Keratinocyte (primary cell): ENCODE data around the gene FGFR2. TPM values are rescaled to one million over a fixed set of nuclear protein-coding genes. Genes with fewer than 3 reads are reported as not detected.

Experiments
- DNase-seq: peaks from one replicate; pipeline ENCODE4 v3.0.0-alpha.2; 2011; ENCODE audit warnings: low read depth, missing footprints, low spot score
- FAIRE-seq: peaks from 2 replicates; lab custom pipeline; 2011; peaks lifted over from hg19 to GRCh38; lab: Jason Lieb, UNC
- H2AFZ ChIP-seq: 2 replicates; pipeline ENCODE4 v1.6.0; 2012; ENCODE audit warnings: low read length, control low read depth, inconsistent platforms; ENCODE audit not compliant: control insufficient read depth
- H3K27ac ChIP-seq: 2 replicates; pipeline ENCODE4 v1.5.1; 2011; ENCODE audit warnings: low read length; ENCODE audit not compliant: control insufficient read depth, insufficient read depth
- H3K27me3 ChIP-seq: 3 replicates; pipeline ENCODE4 v1.6.0; 2011; ENCODE audit warnings: low read length; ENCODE audit not compliant: control insufficient read depth, insufficient read depth; ENCODE audit errors: extremely low read depth
- H3K36me3 ChIP-seq, 2 experiments: 2 replicates in 1 of 2; 3 replicates in 1 of 2; pipeline ENCODE4 v1.5.1; 2011; ENCODE audit warnings: low read length in 2 of 2, mild to moderate bottlenecking in 1 of 2; ENCODE audit not compliant: control insufficient read depth in 2 of 2, insufficient read depth in 2 of 2; ENCODE audit errors: extremely low read depth in 1 of 2
- H3K4me1 ChIP-seq: 3 replicates; pipeline ENCODE4 v1.5.1; 2011; ENCODE audit warnings: low read length; ENCODE audit not compliant: control insufficient read depth, insufficient read depth; ENCODE audit errors: extremely low read depth
- H3K4me2 ChIP-seq: 3 replicates; pipeline ENCODE4 v1.6.0; 2011; ENCODE audit warnings: low read depth, low read length; ENCODE audit not compliant: control insufficient read depth, insufficient read depth; ENCODE audit errors: extremely low read depth
- H3K4me3 ChIP-seq, 3 experiments: fragments of 200-600 bp in 1 of 3; sonication (generic) in 1 of 3; 2 replicates in 2 of 3; 3 replicates in 1 of 3; pipeline ENCODE4 v1.5.1; 2011 to 2016; ENCODE audit warnings: low read length in 3 of 3, mild to moderate bottlenecking in 3 of 3, control low read depth in 2 of 3, inconsistent platforms in 1 of 3, low read depth in 1 of 3, mixed read lengths in 1 of 3, mixed run types in 1 of 3, moderate library complexity in 1 of 3; ENCODE audit not compliant: control insufficient read depth in 2 of 3, insufficient read depth in 2 of 3; ENCODE audit errors: extremely low read depth in 1 of 3
- H3K79me2 ChIP-seq: 2 replicates; pipeline ENCODE4 v1.6.0; 2012; ENCODE audit warnings: low read length; ENCODE audit not compliant: control insufficient read depth, insufficient read depth
- H3K9ac ChIP-seq: 3 replicates; pipeline ENCODE4 v1.6.0; 2011; ENCODE audit warnings: low read length; ENCODE audit not compliant: control insufficient read depth, insufficient read depth; ENCODE audit errors: extremely low read depth
- H3K9me1 ChIP-seq: 3 replicates; pipeline ENCODE4 v1.6.0; 2011; ENCODE audit warnings: low read length; ENCODE audit not compliant: control insufficient read depth, insufficient read depth; ENCODE audit errors: extremely low read depth
- H3K9me3 ChIP-seq: 2 replicates; pipeline ENCODE4 v1.5.1; 2012; ENCODE audit warnings: low read depth, low read length; ENCODE audit not compliant: control insufficient read depth
- H4K20me1 ChIP-seq: 3 replicates; pipeline ENCODE4 v1.6.0; 2011; ENCODE audit warnings: low read length; ENCODE audit not compliant: control insufficient read depth, insufficient read depth; ENCODE audit errors: extremely low read depth
- EZH2 ChIP-seq: IDR thresholded peaks from one replicate; pipeline ENCODE4 v1.6.1; 2012; ENCODE audit warnings: inconsistent platforms, mild to moderate bottlenecking, low read length, moderate library complexity
- dilution Hi-C: fragments of 300-500 bp; cut with MboI; formaldehyde crosslinking; loops from one replicate; pipeline ENCODE4 v1.7.0; 2020; ENCODE audit warnings: low sequenced_read_pairs; ENCODE audit not compliant: extremely low pct_ligation_motif_present
- polyA plus RNA-seq, 5 experiments: library from polyadenylated mRNA; depleted of rRNA in 3 of 5; stranded (reverse) in 3 of 5; stranded (forward) in 1 of 5; unstranded in 1 of 5; fragments of >200 nt; gene quantifications; 1 replicate in 1 of 5; 2 replicates in 3 of 5; 3 replicates in 1 of 5; pipeline versions ENCODE4 v1.2.1 to v1.2.3, GENCODE V29; 2011 to 2012; ENCODE audit warnings: missing spikeins in 2 of 5, low read depth in 1 of 5, low replicate concordance in 1 of 5
- TF ChIP-seq, protein P1 (sequence below), 3 experiments: IDR thresholded peaks in 1 of 3; conservative IDR thresholded peaks in 1 of 3; optimal IDR thresholded peaks in 1 of 3; 2 replicates in 2 of 3; 3 replicates in 1 of 3; pipeline versions ENCODE3 to v1.5.1; 2011; ENCODE audit warnings: low read length in 3 of 3, mild to moderate bottlenecking in 3 of 3, moderate library complexity in 2 of 3, control low read depth in 1 of 3, inconsistent platforms in 1 of 3; ENCODE audit not compliant: insufficient read depth in 2 of 3; ENCODE audit errors: extremely low read depth in 1 of 3

FGFR2 gene
- polyA plus RNA-seq, 1 donor (not counting 4 experiments of a cell fraction or from before 2014, with no cell fraction given), result 20.6 TPM

GRCh38 chr10:121478556-121478955 is 119.7 kb downstream of the FGFR2 start:
- peak; percentile 32 for FAIRE-seq
- TF ChIP-seq, protein P1, sequence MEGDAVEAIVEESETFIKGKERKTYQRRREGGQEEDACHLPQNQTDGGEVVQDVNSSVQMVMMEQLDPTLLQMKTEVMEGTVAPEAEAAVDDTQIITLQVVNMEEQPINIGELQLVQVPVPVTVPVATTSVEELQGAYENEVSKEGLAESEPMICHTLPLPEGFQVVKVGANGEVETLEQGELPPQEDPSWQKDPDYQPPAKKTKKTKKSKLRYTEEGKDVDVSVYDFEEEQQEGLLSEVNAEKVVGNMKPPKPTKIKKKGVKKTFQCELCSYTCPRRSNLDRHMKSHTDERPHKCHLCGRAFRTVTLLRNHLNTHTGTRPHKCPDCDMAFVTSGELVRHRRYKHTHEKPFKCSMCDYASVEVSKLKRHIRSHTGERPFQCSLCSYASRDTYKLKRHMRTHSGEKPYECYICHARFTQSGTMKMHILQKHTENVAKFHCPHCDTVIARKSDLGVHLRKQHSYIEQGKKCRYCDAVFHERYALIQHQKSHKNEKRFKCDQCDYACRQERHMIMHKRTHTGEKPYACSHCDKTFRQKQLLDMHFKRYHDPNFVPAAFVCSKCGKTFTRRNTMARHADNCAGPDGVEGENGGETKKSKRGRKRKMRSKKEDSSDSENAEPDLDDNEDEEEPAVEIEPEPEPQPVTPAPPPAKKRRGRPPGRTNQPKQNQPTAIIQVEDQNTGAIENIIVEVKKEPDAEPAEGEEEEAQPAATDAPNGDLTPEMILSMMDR (optimal IDR thresholded peaks at IDR 0.05 in 1 of 3, IDR thresholded peaks at IDR 0.05 in 1 of 3, conservative IDR thresholded peaks at IDR 0.05 in 1 of 3; ENCODE audit: extremely low read depth in 1 of 3, insufficient read depth in 2 of 3, low read length in 3 of 3), result no peak
- no peak for TF ChIP-seq EZH2
- no peak overlapping the region for H2AFZ ChIP-seq
- H3K4me3 ChIP-seq, result no peak overlapping the region
- H3K27ac ChIP-seq, result no peak overlapping the region
- no peaks in the 10 kb centered on the region for H3K9me1 ChIP-seq
- dilution Hi-C loops, result no loop called here
- H3K27me3 ChIP-seq, result no peaks in the 10 kb centered on the region
- H3K4me1 ChIP-seq, result no peaks in the 10 kb centered on the region
- H3K79me2 ChIP-seq, result no peaks in the 10 kb centered on the region
- H3K36me3 ChIP-seq, result peaks cover 3 to 6% of the 10 kb centered on the region in 2 experiments
- DNase-seq, result no peak
- H3K4me2 ChIP-seq, result no peak overlapping the region
- H4K20me1 ChIP-seq, result no peaks in the 10 kb centered on the region
- no peak overlapping the region for H3K9ac ChIP-seq
- H3K9me3 ChIP-seq, result no peaks in the 10 kb centered on the region

DNA sequence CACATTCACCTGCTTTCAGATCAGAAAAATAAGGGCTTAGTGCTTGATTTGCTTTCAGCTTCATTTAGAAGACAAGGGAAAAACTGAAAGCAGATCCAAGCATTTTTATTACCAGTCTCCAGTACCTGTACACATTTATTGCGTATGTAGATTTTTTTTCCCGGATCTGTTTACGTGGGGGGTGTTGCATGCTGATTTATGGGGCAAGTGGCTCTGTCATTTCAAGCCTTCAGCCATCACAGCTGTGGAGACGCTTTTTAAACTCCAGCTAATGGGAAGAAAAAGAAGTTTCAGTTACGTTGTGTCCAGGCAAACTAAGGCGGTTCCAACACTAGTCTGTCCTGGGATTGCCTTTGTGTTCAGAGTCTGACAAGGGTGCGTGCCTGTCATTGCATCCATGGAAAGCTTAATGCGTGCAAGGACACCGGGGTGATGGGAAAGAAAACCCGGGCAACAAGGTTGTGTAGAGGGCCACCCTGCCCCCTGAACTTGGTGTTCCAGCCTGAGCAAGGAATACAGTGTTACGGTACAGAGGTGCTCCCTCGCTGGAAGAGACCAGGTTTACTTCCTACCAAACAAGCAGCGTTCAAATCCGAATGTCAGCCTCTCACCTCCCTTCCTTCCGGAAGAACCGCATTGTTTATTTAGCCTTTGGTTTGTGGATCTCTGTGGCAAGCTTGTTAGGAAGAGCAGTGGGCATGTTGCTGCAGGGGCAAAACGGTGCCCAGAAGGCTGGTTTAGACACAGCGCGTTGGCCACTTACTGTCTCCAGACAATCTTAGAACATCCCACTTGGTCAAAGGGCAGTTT is 128.2 kb downstream of the FGFR2 start:
- no peak overlapping the region for H3K27ac ChIP-seq
- H3K4me3 ChIP-seq, result no peak overlapping the region
- DNase-seq, result no peak

More for the DNA sequence above, 128.2 kb downstream of the FGFR2 start:
- Histone ChIP-seq H3K4me2 (peak overlapping the region; percentile 64), H3K36me3 (no peaks in the 10 kb centered on the region), H2AFZ (peak overlapping the region; percentile 48), H3K4me1 (peaks cover 4% of the 10 kb centered on the region), H3K9me1 (no peaks in the 10 kb centered on the region), H3K27me3 (peaks cover 4% of the 10 kb centered on the region), H3K9ac (no peak overlapping the region), H4K20me1 (no peaks in the 10 kb centered on the region), H3K9me3 (no peaks in the 10 kb centered on the region), H3K79me2 (no peaks in the 10 kb centered on the region)
- TF ChIP-seq, protein P1 (optimal IDR thresholded peaks at IDR 0.05 in 1 of 3, IDR thresholded peaks at IDR 0.05 in 1 of 3, conservative IDR thresholded peaks at IDR 0.05 in 1 of 3; ENCODE audit: extremely low read depth in 1 of 3, insufficient read depth in 2 of 3, low read length in 3 of 3), result no peak
- TF ChIP-seq EZH2, result no peak
- FAIRE-seq, result no peak
- dilution Hi-C loops, result no loop called here
